HG03097 (cell line): Measurements from ENCODE around the gene CMIP.

Experiments
- ATAC-seq: cut with Tn5 transposase; IDR thresholded peaks from one replicate; pipeline ENCODE4 v1.9.1; 2021; ENCODE audit not compliant: unreplicated experiment, low FRiP score

Gene CMIP

GRCh38 chr16:81445966-81446906 is 1.6 kb downstream of the CMIP start:
- no peak for ATAC-seq

- no peak for ATAC-seq
Measured at GRCh38 chr16:81446907-81447268, 2.3 kb downstream of the CMIP start.

- ATAC-seq: no peak
Measured at GRCh38 chr16:81447383-81448101, 2.9 kb downstream of the CMIP start.

GRCh38 chr16:81448154-81449131 is 3.8 kb downstream of the CMIP start:
- no peak for ATAC-seq

- no peak for ATAC-seq
Measured at GRCh38 chr16:81449241-81449640, 4.6 kb downstream of the CMIP start.

GRCh38 chr16:81449899-81450608 is 5.4 kb downstream of the CMIP start:
- ATAC-seq: no peak

- no peak for ATAC-seq
Measured at GRCh38 chr16:81450783-81451491, 6.3 kb downstream of the CMIP start.

GRCh38 chr16:81451753-81452680 is 7.4 kb downstream of the CMIP start:
- ATAC-seq: no peak

- ATAC-seq: no peak
Measured at GRCh38 chr16:81453091-81453728, 8.6 kb downstream of the CMIP start.

GRCh38 chr16:81454044-81454443 is 9.4 kb downstream of the CMIP start:
- ATAC-seq: no peak

GRCh38 chr16:81455006-81455405 is 10.4 kb downstream of the CMIP start:
- ATAC-seq: no peak

GRCh38 chr16:81455720-81456494 is 11.3 kb downstream of the CMIP start:
- ATAC-seq: no peak

GRCh38 chr16:81456523-81457325 is 12.1 kb downstream of the CMIP start:
- no peak for ATAC-seq

GRCh38 chr16:81457326-81458133 is 12.9 kb downstream of the CMIP start:
- no peak for ATAC-seq

GRCh38 chr16:81458149-81458669 is 13.6 kb downstream of the CMIP start:
- ATAC-seq: no peak
